CD1c-positive myeloid dendritic cell (primary cell): Measurements from ENCODE around the gene TMEM198.
A peak's percentile ranks its signal among the peaks of the same experiment; 100 is the strongest.

Source experiments
- DNase-seq: peaks from one replicate; pipeline ENCODE4 v3.0.0-alpha.2; 2016; ENCODE audit errors: extremely low spot score

Gene TMEM198

DNA sequence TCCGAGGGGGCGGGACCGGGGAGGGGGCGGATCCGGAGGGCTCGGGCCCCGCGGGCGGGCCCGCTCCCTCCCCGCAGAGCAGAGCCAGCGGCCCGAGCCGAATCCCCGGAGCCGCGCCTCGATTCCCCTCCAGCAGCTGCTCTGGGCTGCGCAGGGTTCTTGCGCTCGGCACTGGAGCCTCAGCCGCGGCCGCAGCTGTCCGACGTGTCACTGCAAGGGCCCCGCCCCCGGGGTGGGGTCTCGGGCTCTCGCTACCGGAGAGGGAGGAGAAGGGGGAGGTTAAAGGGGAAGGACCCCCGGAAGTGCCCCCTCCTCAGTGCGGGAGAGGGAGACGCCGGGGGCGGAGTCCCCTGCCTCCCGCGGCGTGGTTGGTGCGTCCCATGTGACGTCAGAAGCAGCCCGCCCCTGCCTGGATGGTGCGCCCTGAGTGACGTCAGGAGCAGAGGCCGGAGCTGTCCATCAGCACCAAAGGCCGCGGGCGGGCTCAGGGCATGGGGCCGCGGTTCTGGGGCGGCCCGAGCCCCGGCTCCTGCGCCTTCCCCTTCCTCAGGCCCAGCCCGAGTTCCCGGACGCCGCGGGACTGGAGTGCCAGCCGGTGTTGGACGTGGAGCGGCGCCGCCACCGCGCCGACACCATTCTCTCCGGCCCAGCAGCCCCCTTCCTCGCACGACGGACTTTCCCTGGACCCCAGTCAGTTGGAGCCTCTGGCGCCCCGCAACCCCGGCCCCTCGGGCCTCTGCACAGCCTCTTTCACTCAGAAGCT is at the start of gene TMEM198, which contains the start of gene CHPF:
Gene TMEM198, plus strand, starts transcription at position 433 of the 763 bp plus-strand sequence. CDS start 700 bp downstream, outside the sequence.
Gene CHPF, minus strand, starts transcription at position 214 of the 763 bp plus-strand sequence. CDS start 271 bp downstream, outside the sequence.
- peak; percentile 95 for DNase-seq

DNA sequence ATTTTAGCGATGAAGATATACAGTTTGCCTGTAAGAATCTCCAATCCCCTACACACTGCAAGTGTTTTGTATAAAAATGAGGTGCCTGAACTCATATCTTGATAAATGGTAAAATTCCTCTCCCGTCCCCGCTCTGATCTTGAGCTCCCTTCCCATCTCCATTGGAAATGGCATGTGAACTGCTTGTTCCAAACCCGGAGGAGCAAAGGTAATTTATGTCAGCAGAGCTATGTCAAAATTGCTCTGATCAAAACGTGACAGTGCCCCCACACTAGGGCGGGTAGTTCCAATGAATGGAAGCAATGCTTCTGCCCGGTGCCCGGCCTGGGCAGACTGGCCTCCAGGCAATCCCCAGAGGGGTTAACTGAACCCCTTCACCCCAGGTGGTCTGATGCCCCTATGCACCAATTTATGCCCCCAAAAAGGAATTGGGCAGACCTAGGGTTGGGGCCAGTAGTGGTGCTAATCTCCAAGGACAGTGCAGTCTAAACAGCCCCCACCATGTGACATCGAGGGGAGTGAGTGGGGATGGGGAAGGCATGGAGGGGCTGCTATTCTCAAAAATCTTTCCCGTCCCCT is 48.8 kb upstream of the TMEM198 start:
- no peak for DNase-seq

GRCh38 chr2:219495531-219496122 is 48.2 kb upstream of the TMEM198 start:
- peak; percentile 55 for DNase-seq

DNA sequence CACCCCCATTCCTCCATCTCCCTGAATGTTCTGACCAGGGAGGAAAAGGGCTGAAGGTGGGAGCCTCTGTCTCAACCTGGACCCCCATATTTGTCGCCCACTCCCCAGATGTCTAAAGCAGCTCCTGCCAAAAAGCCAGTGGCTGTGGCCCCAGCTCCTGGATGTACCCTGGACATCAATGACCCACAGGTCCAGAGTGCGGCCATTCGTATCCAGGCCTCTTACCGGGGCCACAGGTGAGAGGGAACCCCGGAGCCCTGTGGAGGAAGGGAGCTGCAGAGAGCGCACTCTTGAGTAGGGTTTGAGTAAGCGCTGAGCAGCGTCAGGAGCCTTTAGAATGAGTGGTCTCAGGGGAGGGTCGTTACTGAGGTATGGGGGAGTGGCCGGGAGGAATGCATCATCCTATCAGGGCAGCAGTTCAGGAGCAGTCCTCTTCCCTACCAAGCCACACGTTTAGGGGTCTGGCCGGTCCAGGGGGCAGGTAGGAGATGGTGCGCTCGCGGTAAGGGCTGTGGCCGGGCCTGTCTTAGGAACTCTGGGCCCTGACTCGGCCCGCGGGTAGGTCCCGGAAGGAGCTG is 47.5 kb upstream of the TMEM198 start:
- DNase-seq, result no peak

DNA sequence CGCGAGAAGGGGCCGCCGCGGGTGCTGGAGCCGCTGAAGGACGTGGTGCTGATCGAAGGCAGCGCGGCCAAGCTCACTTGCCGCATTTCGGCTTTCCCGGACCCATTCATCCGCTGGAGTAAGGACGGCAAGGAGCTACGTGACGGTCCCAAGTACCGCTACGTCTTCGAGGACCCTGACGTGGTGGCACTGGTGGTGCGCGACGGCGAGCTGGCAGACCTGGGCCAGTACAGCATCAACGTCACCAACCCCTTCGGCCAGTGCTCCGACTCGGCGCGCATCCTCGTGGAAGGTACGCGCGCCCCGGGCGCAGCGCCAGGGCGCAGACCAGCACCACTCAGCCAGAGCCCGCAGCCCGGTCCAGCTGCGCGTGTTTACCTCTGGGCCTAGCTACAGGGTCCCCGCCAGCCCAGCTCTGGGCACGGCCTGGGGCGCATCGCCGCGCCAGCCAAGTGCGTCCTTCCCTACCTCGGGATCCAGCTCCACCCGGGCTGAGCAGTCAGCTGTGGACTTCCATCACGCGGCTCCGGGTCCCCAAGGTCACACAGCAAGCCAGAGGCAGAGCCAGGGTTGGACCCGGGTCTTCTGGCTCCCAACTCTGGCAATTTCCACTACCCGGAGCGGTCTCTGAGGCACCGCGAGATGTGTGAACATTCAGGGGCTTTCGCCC is 46.9 kb upstream of the TMEM198 start:
- peak; percentile 8 for DNase-seq

GRCh38 chr2:219497495-219498279 is 46.1 kb upstream of the TMEM198 start:
- DNase-seq, result peak; percentile 84

DNA sequence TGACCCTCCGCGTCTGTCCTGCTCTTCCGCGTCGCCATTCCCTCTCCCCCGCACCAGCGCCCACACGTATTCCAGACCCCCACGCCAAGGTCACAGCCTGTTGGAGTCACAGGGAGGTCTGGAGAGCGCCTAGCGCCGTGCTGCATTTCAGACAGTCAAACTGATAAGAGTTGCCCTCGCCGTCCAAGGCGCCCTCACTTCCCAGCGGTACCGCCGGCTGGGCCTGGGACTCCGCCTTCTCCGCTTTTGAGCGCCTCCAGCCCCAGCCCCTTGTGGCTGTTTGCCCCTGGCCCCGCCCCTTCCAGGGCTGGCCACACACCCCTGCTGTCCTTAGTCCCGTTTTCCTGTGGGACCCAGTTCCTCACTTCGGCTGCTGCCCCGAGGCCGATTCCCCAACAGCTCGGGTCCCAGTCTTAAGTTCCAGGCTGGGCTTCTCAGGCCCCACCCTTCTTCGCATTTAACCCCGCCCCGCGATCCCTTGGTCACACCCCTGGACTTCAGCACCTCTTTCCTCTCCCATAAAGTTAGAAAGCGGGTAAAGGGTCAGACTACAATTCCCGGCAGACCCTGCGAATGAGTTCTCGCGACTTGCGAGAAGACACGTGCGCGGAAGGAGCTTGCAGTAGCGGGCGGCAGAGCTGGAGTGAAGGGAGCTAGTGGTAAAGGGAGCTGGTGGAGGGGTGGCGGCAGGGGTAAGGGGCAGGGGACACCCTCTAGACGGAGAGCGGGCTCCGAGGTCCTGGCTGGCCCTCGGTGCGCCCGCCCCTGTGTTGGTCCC is 45.4 kb upstream of the TMEM198 start, which contains the start of gene GMPPA:
Gene GMPPA, plus strand, starts transcription at position 612 of the 778 bp plus-strand sequence. CDS start 1,085 bp downstream, outside the sequence.
- peak; percentile 99 for DNase-seq

- DNase-seq, result no peak
Observed at GRCh38 chr2:219499058-219499307, 44.8 kb upstream of the TMEM198 start.

- no peak for DNase-seq
Observed at GRCh38 chr2:219499555-219499954, 44.3 kb upstream of the TMEM198 start.

DNA sequence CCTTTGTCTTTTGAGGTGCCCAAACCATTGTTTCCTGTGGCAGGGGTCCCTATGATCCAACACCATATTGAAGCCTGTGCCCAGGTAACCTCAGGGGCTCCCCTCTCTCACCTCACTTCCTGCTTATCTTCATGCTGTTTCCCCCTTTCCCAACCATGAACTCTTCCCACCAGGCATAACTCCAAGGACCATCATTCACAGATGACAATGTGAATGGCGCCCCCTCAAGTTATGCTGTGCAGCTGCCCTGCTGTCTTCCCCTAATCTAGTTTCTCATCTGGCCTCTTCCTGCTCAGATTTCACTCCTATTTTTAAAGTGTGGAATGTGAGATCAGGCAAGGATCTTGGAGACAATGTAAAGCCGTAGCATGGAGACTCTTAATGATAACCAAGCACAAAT is 43.7 kb upstream of the TMEM198 start:
- DNase-seq, result no peak

DNA sequence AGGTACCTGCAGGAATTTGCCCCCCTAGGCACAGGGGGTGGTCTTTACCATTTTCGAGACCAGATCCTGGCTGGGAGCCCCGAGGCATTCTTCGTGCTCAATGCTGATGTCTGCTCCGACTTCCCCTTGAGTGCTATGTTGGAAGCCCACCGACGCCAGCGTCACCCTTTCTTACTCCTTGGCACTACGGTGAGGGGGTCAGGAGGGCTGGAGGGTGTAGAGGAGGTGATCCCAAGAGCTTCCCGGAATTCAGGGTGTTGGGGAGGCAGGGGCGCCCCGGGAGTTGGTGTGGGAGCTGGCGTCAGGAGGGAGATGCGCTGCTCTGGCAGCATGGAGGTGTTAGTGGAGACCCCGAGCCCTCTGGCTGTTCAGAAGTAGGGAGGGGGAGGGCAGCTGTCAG is 42.0 kb upstream of the TMEM198 start:
- DNase-seq, result no peak

DNA sequence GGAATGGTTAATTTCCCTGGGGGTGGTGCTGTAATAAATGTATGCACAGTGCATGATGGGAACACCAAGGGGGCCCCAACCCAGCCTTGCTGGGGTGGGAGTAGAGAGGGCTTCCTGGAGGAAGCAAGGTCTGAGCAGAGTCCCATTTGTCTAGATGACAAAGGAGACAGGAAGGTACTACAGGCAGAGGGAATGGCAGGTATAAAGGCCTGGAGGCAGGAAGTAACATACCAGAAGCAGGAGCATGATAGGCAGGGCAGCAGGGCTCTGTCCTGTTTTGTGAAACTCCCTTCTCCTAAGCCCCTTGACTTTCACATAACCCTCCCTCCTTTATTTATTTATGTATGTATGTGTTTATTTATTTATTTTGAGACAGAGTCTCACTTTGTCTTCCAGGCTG is 41.2 kb upstream of the TMEM198 start:
- no peak for DNase-seq

- DNase-seq, result no peak
Observed at GRCh38 chr2:219505585-219505984, 38.2 kb upstream of the TMEM198 start.

DNA sequence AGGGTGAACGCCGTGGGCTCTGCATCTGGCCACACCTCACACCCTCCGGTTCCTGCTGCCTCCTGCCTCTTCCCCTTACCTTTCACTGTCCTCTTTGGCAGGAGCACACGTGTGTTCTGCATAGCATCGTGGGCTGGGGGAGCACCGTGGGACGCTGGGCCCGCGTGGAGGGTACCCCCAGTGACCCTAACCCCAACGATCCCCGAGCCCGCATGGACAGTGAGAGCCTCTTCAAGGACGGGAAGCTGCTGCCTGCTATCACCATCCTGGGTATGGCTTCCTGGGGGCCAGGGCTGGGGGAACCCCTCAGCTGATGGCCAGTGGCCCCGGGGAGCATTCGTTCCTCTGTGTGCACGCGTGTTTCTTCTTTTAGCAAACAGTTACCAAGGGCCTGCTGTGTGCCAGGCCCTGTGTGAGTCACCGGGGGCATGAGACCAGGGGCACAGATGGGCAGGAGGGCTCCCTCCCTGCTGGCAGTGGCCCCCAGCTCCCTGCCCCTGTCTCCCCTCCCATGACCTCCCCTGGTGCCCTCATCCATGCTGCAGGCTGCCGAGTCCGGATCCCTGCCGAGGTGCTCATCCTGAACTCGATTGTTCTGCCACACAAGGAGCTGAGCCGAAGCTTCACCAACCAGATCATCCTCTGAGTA is 37.6 kb upstream of the TMEM198 start:
- no peak for DNase-seq

- no peak for DNase-seq
Observed at GRCh38 chr2:219506802-219507526, 36.9 kb upstream of the TMEM198 start.

DNA sequence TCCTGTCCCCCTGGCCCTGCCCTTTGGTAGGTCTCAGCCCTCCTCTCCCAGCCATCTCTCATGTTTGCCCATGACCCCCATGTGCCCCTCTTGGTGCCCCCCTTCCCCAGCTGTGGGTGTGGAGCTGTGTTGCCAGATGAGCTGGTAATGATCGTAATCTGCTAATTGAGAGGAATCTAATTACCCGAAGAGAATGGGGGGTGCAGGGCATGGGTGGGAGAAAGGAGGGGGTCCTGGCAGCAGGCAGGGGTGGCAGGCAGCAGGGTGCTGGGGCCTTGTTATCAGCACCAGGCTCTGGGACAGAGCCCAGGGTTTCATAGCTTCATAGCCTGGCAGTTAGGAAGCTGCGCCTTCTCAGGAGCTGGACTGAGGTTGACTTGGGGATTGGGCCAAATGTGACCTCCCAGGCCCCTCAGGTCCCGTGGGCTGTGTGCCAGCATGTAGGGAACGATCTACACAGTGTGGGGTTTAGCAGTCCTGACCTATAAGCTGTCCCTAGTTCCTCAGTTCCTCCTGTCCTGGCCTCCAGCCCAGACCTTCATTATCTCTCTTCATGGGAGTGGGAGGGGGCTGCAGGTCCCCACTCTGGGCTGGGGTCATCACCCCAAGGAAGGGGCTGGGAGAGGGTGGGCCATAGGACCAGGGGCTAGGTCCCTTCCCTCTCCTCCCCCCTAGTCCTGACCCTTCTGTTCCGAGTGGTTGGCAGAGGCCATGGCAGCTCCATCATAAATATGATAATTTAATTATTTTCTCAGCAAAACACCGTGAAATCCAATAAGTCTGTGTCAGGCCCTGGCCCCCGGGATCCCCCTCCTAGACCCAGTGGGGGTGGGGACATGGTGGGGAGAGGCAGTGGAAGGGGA is 36.0 kb upstream of the TMEM198 start:
- DNase-seq, result no peak

DNA sequence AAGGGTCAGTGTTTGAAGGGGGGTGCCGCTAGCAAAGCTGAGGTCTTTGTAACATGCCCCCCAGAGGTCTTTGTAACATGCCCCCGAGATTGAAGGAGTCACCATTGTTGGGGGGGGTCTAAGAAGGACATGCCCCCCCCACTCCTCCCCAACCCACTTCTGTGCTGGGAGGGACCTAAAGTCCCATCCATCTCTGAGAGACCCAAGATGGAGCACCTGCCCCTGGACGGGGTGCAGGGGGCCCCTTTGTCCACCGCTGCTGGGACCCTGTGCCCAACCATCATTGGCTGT is 35.4 kb upstream of the TMEM198 start:
- DNase-seq, result no peak

- DNase-seq, result no peak
Observed at GRCh38 chr2:219508971-219509779, 34.7 kb upstream of the TMEM198 start.
